PC-9 (cell line): Measurements from ENCODE around the gene DDAH1. TPM values are rescaled to one million over a fixed set of nuclear protein-coding genes. Genes with fewer than 3 reads are reported as not detected.

ENCODE experiments used
- BruUV-seq: library from RNA; stranded (reverse); fragments of 400-500 nt; replicated peaks from 2 replicates; lab custom pipeline; 2021; lab: Mats Ljungman, UMichigan
- CTCF ChIA-PET: fragments of 300-600 bp; sonication (Branson Sonifier 250); formaldehyde crosslinking; loops from one replicate; lab custom pipeline; 2022; ENCODE audit warnings: antibody characterized with exemption; lab: Charles Lee
- POLR2A ChIA-PET: fragments of 300-600 bp; sonication (Branson Sonifier 250); formaldehyde crosslinking; loops from one replicate; lab custom pipeline; 2022; ENCODE audit warnings: antibody characterized with exemption; ENCODE audit not compliant: unreplicated experiment; lab: Charles Lee
- DNase-seq, 2 experiments: peaks; one replicate each; pipeline versions ENCODE4 v3.0.0 to v3.0.0-alpha.2; 2015 to 2022; ENCODE audit warnings: mixed read lengths in 1 of 2
- H2AFZ ChIP-seq: fragments of 200-600 bp; sonication (generic); 2 replicates; pipeline ENCODE4 v1.8.1; 2017; ENCODE audit warnings: antibody characterized with exemption
- H3F3A ChIP-seq: fragments of 200-600 bp; sonication (generic); 2 replicates; pipeline ENCODE4 v1.8.1; 2017; ENCODE audit warnings: antibody characterized with exemption, mild to moderate bottlenecking, low read depth; ENCODE audit not compliant: insufficient read depth
- H3K27ac ChIP-seq: fragments of 200-600 bp; sonication (generic); 2 replicates; pipeline ENCODE4 v1.6.1; 2016; ENCODE audit warnings: mixed run types
- H3K27me3 ChIP-seq: fragments of 200-600 bp; sonication (generic); 2 replicates; pipeline ENCODE4 v1.6.1; 2016; ENCODE audit warnings: low read depth, mixed run types; ENCODE audit not compliant: insufficient read depth
- H3K36me3 ChIP-seq: fragments of 200-600 bp; sonication (generic); 2 replicates; pipeline ENCODE4 v1.6.1; 2016; ENCODE audit warnings: low read depth, mixed run types
- H3K4me1 ChIP-seq: fragments of 200-600 bp; sonication (generic); replicated peaks from 2 replicates; pipeline ENCODE4 v1.6.1; 2016; ENCODE audit warnings: mixed run types; ENCODE audit not compliant: insufficient read depth
- H3K4me2 ChIP-seq: fragments of 200-600 bp; sonication (generic); 2 replicates; pipeline ENCODE4 v1.6.1; 2017; ENCODE audit warnings: mixed run types
- H3K4me3 ChIP-seq: fragments of 200-600 bp; sonication (generic); 2 replicates; pipeline ENCODE4 v1.6.1; 2016; ENCODE audit warnings: mixed run types
- H3K79me2 ChIP-seq: fragments of 200-600 bp; sonication (generic); 2 replicates; pipeline ENCODE4 v1.6.1; 2017; ENCODE audit warnings: low read depth, mixed run types
- H3K9me2 ChIP-seq: fragments of 200-600 bp; sonication (generic); 2 replicates; pipeline ENCODE4 v1.8.1; 2017; ENCODE audit warnings: mild to moderate bottlenecking; ENCODE audit not compliant: insufficient read depth
- H3K9me3 ChIP-seq: fragments of 200-600 bp; sonication (generic); 2 replicates; pipeline ENCODE4 v1.8.1; 2016; ENCODE audit warnings: low read depth; ENCODE audit not compliant: insufficient read depth
- H4K20me1 ChIP-seq: fragments of 200-600 bp; sonication (generic); 2 replicates; pipeline ENCODE4 v1.8.1; 2017; ENCODE audit not compliant: insufficient read depth
- CTCF ChIP-seq: fragments of 200-600 bp; sonication (generic); conservative IDR thresholded peaks from 2 replicates; pipeline ENCODE4 v1.6.1; 2017; ENCODE audit warnings: mixed run types, antibody characterized with exemption, mild to moderate bottlenecking, moderate library complexity
- EZH2 ChIP-seq: fragments of 200-600 bp; sonication (generic); IDR thresholded peaks from 2 replicates; pipeline ENCODE4 v1.8.0; 2017; ENCODE audit warnings: antibody characterized with exemption, low read depth
- intact Hi-C: fragments of 100-400 bp; cut with micrococcal nuclease; formaldehyde crosslinking; loops from one replicate; pipeline ENCODE4 v1.10.0; 2022; ENCODE audit not compliant: unreplicated experiment
- total RNA-seq: library from RNA; stranded (reverse); gene quantifications from 2 replicates; pipeline ENCODE4 v1.2.3, GENCODE V29; 2021

DDAH1 gene
- total RNA-seq, 1 experiment from 2014 or later, result 31.9 TPM

GRCh38 chr1:85428471-85429089 is 36.4 kb downstream of the DDAH1 start:
- BruUV-seq, result no TSS peak
- H3K27me3 ChIP-seq, result no peaks in the 10 kb centered on the region
- no peak overlapping the region for H2AFZ ChIP-seq
- no peak overlapping the region for H3K4me3 ChIP-seq
- CTCF ChIA-PET, result no interaction called here
- no peaks in the 10 kb centered on the region for H3K9me2 ChIP-seq
- no peak overlapping the region for H3K4me2 ChIP-seq
- intact Hi-C loops, result no loop called here
- no peaks in the 10 kb centered on the region for H4K20me1 ChIP-seq
- H3K9me3 ChIP-seq, result no peaks in the 10 kb centered on the region
- H3K4me1 ChIP-seq, result no peaks in the 10 kb centered on the region
- TF ChIP-seq EZH2, result no peak
- TF ChIP-seq CTCF, result no peak
- no peak for DNase-seq
- H3K79me2 ChIP-seq, result peaks cover 17% of the 10 kb centered on the region; the same call in 1 of the 2 replicates
- no peak overlapping the region for H3K27ac ChIP-seq
- H3K36me3 ChIP-seq, result no peaks in the 10 kb centered on the region
- POLR2A ChIA-PET, result no interaction called here
- 0 out of 2 replicates have a peak, but pooled peaks cover 3% of the 10 kb centered on the region for H3F3A ChIP-seq

GRCh38 chr1:85427849-85428248 is 37.1 kb downstream of the DDAH1 start:
- no peaks in the 10 kb centered on the region for H3K9me3 ChIP-seq
- H3K27ac ChIP-seq, result no peak overlapping the region
- H3K79me2 ChIP-seq, result peaks cover 14% of the 10 kb centered on the region; the same call in 1 of the 2 replicates
- no TSS peak for BruUV-seq
- no peak for DNase-seq
- H3F3A ChIP-seq, result 0 out of 2 replicates have a peak, but pooled peaks cover 3% of the 10 kb centered on the region
- no peaks in the 10 kb centered on the region for H3K27me3 ChIP-seq
- no peak overlapping the region for H3K4me2 ChIP-seq
- H4K20me1 ChIP-seq, result no peaks in the 10 kb centered on the region
- no peaks in the 10 kb centered on the region for H3K36me3 ChIP-seq
- intact Hi-C loops, result no loop called here
- no peak overlapping the region for H2AFZ ChIP-seq
- POLR2A ChIA-PET, result no interaction called here
- H3K4me3 ChIP-seq, result no peak overlapping the region
- H3K9me2 ChIP-seq, result no peaks in the 10 kb centered on the region
- CTCF ChIA-PET, result no interaction called here
- no peak for TF ChIP-seq EZH2
- TF ChIP-seq CTCF, result no peak
- no peaks in the 10 kb centered on the region for H3K4me1 ChIP-seq

DNA sequence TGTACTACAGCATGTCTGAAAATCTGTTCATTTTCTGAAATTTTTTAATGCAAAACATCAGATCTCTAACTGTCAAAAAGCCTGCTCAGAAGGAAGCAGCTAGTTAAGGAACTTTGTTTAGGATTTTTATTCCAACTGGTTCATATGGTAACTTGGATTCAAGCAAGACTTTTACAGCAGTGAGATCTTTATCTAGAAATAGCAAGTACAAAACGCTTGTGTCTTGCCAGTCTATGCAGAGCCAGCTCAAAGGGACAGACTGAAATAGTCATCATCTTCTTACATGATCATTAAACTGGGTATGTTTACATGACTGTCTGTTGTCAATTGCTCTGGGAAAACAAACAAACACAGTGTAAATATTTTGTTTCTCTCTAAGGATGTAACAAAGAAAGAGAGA is 37.6 kb downstream of the DDAH1 start:
- Histone ChIP-seq H3F3A (0 out of 2 replicates have a peak, but pooled peaks cover 3% of the 10 kb centered on the region), H3K36me3 (no peaks in the 10 kb centered on the region), H3K27me3 (no peaks in the 10 kb centered on the region), H3K79me2 (peaks cover 14% of the 10 kb centered on the region; the same call in 1 of the 2 replicates), H3K4me3 (no peak overlapping the region), H3K4me2 (no peak overlapping the region), H4K20me1 (no peaks in the 10 kb centered on the region), H3K4me1 (no peaks in the 10 kb centered on the region), H3K9me2 (no peaks in the 10 kb centered on the region), H2AFZ (no peak overlapping the region), H3K27ac (no peak overlapping the region), H3K9me3 (no peaks in the 10 kb centered on the region)
- no peak for DNase-seq
- POLR2A ChIA-PET, result no interaction called here
- CTCF ChIA-PET, result no interaction called here
- intact Hi-C loops, result no loop called here
- BruUV-seq, result no TSS peak
- TF ChIP-seq EZH2 (no peak), CTCF (no peak)
